Stimulated activated CD4-positive, alpha-beta T cell treated with anti-CD3 and anti-CD28 coated beads, Interleukin-1b, Interleukin-23, amount 100 ng/mL, for 4 hours (primary cell): ENCODE results near the gene LIN54.
A peak's percentile ranks its signal among the peaks of the same experiment; 100 is the strongest.
"Not testable (repeated sequence)": the region's sequence is repeated elsewhere in the genome, so short reads cannot be mapped to it uniquely, and the experiment has no call there.

Experiments
- DNase-seq, 2 donors: peaks; one replicate each; pipeline ENCODE4 v3.0.0-alpha.2; 2020; ENCODE audit warnings: low read depth in 2 of 2

LIN54 gene

GRCh38 chr4:83012200-83012686, 1.6 kb upstream of the LIN54 start:
- DNase-seq, result peak in 1 of 2 donors; percentile 14

GRCh38 chr4:83011689-83012199, 1.1 kb upstream of the LIN54 start:
- no peak for DNase-seq

GRCh38 chr4:83010111-83010521, 507 bp downstream of the LIN54 start:
- DNase-seq, result no peak

GRCh38 chr4:83009529-83009928, 1.1 kb downstream of the LIN54 start:
- DNase-seq, result no peak

GRCh38 chr4:83003044-83003791, 7.4 kb downstream of the LIN54 start:
- DNase-seq, result not testable (repeated sequence)

GRCh38 chr4:83002329-83002728, 8.3 kb downstream of the LIN54 start:
- DNase-seq, result no peak

GRCh38 chr4:82998898-82999297, 11.7 kb downstream of the LIN54 start:
- DNase-seq, result no peak

GRCh38 chr4:82994834-82995233, 15.8 kb downstream of the LIN54 start:
- no peak for DNase-seq

GRCh38 chr4:82989575-82990429, 20.8 kb downstream of the LIN54 start:
- no peak for DNase-seq

- no peak for DNase-seq
Measured at GRCh38 chr4:82988323-82988832, 22.2 kb downstream of the LIN54 start.

- not testable (repeated sequence) for DNase-seq
Measured at GRCh38 chr4:82987519-82987918, 23.1 kb downstream of the LIN54 start.

GRCh38 chr4:82984459-82984858, 26.2 kb downstream of the LIN54 start:
- no peak for DNase-seq

GRCh38 chr4:82983444-82983843, 27.2 kb downstream of the LIN54 start:
- DNase-seq, result no peak

GRCh38 chr4:82981138-82981537, 29.5 kb downstream of the LIN54 start:
- DNase-seq, result no peak

- DNase-seq, result no peak
Measured at GRCh38 chr4:82975792-82976191, 34.8 kb downstream of the LIN54 start.

- no peak for DNase-seq
Measured at GRCh38 chr4:82969414-82969813, 41.2 kb downstream of the LIN54 start.

- DNase-seq, result no peak
Measured at GRCh38 chr4:82968972-82969371, 41.7 kb downstream of the LIN54 start.

- no peak for DNase-seq
Measured at GRCh38 chr4:82965763-82966162, 44.9 kb downstream of the LIN54 start.

- DNase-seq, result no peak
Measured at GRCh38 chr4:82957045-82957444, 53.6 kb downstream of the LIN54 start.

- DNase-seq, result no peak
Measured at GRCh38 chr4:82954212-82954611, 56.4 kb downstream of the LIN54 start.

- DNase-seq, result no peak
Measured at GRCh38 chr4:82951196-82951595, 59.4 kb downstream of the LIN54 start.

- DNase-seq, result no peak
Measured at GRCh38 chr4:82948647-82949204, 61.9 kb downstream of the LIN54 start.
